ENCODE results near the gene MON1A.
A peak's percentile ranks its signal among the peaks of the same experiment; 100 is the strongest.

Gene MON1A

DNA sequence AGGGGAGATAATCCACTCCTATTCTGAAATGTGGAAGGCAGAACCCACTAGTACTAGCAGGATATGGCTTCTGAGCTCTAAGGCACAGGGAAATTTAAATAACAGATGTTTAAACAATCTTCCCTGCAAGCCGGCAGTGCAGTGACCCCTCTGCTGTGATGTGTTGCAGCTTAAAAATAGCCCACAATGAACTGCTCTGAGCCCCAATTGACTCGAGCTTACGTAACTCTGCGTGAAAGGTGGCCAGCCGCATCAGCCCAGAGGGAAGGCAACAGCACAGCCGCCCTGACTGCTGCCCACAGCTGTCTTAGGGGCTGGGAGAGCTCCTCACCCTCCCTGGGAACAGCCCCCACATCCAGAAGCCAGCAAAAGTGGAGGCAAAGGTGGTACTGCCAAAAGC lies 47.4 kb downstream of the MON1A start:
- DNase-seq: no peak

DNA sequence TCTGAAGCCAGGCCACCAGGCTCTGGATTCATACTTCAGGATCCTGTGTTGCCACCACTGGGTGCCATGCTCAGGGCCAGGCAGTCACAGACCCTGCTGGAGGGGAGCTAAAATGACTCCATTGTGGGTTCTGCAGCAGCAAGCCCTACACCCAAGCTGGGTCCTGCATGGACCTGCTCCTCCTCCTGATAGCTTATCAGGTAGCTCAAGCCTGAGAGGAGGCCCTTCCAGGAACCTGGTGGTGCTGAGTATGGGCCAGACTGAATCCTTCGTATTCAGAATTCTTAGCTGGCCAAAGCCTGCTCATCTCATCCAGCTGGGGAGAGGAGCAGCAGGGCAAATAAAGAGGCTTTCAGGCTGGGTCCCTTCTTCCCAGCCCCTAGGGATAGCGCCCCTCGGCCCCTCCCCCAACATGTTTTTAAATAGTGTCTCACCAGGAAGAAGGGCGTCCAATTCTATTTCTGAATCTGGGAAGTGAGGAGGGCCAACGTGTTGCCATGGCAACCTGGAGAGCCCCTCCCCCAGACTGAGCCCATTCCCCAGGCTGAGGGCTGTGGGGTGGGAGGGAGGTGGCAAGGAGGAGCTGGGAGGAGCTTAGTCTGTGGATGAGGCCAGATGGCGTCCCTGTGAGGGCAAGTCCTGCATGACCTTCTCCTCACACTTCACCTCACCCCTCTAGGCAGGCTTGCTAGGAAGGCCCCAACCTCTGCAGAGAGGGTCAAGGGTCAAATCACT lies 48.9 kb downstream of the MON1A start:
- DNase-seq: no peak

DNA sequence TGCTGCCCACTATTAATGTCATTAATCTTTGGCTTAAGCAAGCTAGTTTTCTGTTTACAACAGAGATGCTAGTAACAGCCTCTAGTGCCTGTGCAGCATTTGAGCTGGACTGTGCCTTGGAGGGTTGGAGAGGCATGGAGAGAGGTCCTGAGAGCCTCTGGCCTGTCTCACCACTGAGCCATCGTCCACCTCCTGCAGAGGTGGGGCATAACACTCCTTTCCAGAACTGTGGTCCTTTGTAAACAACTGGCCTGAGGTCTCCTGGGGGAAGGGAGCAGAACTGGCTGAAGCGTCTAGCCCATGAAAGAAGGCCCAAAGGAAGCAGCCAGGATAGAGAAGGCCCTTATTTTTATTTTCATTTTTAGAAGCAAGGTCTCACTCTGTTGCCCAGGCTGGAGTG lies 49.9 kb downstream of the MON1A start:
- DNase-seq: no peak

- no peak for DNase-seq
Measured at GRCh38 chr3:49878686-49879085, 50.9 kb downstream of the MON1A start.

- DNase-seq: no peak
Measured at GRCh38 chr3:49877716-49878115, 51.9 kb downstream of the MON1A start.

DNA sequence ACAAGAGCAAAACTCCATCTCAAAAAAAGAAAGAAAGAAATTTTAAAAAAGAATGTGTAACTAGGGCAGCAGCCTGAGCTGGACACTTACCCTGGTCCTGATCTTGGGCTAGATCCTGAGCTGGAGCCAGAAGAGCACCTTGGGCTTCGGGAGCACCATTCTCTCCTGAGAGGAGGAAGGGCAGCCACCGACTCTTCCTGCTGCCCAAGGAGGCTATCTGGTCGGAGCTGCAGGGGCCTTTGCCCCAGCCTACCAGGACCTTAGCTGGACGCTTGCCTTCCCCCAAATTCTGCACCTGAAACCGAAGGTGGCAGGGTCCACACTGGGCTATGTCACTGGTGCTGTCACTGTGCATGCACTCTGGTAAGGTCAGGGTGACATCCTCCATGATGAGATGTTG lies 53.0 kb downstream of the MON1A start:
- DNase-seq: no peak

DNA sequence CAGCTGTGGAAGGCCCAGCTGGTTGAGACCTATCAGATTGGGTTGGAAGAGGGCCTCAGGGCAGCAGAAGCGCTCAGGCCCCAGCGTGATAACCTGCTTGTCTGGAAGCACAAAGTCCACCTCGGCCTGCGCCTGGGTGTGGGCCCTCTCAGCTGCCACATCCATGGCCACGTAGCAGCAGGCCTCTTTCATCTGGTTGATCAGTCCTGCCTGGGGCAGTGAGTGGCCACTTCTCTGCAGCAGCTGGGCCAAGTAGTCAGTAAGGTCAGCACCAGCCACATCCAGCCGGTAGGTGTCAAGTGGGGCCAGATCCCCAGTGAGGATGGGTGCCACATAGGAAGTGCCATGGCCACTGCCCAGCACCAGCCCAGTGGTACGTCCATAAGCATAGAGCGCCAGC lies 56.0 kb downstream of the MON1A start:
- no peak for DNase-seq

- no peak for DNase-seq
Measured at GRCh38 chr3:49872801-49873281, 56.8 kb downstream of the MON1A start.

GRCh38 chr3:49871531-49872153 lies 58.0 kb downstream of the MON1A start:
- no peak for DNase-seq

DNA sequence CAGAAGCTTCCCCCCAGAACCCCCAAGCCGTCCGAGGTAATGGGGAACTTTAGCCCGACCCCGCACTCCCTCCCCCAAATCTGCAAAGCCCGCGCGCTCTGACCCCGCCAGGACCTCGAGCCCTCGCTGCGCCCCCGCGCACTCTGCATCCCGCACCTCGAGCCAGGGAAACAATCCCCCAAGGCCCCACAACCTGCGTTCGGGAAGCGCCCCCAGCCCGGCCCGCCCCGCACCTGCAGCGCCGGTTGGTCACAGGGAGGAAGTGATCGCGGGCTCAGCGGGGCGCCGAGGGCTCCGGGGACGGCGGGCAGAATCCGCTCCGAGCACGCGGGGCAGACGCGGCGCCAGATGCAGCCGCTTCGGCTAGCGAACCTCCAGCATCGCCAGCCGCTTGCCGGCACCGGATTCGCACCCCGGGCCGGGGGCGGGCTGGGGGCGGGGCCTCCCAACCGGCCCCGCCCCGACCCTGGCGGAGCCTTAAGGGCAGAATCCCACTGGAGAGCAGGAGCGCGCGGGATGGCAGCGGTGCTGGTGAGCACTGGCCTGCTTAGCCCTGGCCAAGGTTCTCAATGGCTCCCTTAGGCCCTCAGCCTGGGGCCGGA lies 60.0 kb downstream of the MON1A start, which contains the start of gene CAMKV:
CAMKV (minus strand) TSS at position 382 of the 602 bp plus-strand sequence. CDS start 7,518 bp downstream, outside the sequence.
- DNase-seq: peak; percentile 11

- DNase-seq: peak; percentile 0
Measured at GRCh38 chr3:49868862-49869466, 60.6 kb downstream of the MON1A start.

- DNase-seq: no peak
Measured at GRCh38 chr3:49867871-49868321, 61.7 kb downstream of the MON1A start.

GRCh38 chr3:49867400-49867799 lies 62.2 kb downstream of the MON1A start:
- no peak for DNase-seq

DNA sequence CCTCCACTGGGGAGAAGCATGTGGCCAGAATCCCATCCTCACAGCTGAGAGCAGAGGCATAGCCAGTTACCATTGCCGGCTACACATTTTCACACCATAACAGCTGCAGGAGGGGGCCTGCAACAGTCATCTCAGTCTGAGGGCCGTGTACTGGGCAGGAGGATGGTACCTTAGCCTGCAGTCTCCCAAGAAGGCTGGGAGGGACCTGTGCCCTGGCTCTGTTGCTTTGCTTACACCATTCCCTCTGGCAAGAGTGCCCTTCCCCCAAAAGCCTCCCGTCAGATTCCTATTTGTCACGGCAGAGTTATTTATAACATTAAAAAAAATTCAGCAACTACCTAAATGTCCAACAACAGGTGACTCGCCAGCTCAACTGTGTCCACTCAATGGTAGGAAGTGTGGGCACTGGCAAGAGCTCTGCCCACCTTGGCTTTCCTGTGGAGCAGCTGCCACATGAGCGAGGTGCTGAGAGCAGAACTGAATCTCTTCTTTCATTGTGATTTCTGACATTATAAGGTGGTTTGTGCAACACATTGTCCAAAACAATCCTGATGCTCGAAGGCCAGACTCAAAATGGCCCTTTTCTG lies 64.3 kb downstream of the MON1A start:
- DNase-seq: no peak

DNA sequence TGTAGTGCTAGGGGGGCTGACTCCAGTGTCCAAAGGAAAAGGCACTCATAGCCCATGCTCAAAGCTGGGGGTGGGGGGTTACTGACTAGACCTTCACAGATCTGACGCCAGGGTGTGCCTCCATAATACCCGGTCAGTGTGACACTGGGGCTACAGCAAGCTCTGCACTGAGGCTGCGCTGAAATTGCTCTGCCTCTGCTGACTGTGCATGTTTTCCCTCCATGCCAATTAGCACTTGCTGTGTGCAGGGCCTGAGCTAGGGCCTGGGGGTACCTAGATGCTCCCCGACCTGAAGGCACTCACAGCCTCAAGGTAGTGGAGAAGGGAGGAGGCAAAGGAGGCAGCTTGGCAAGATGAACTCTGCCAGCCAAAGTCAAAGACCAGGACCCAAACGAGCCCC lies 65.1 kb downstream of the MON1A start:
- no peak for DNase-seq

GRCh38 chr3:49859576-49860305 lies 69.9 kb downstream of the MON1A start:
- no peak for DNase-seq
